ENCODE data around the gene PTCD1. TPM values are rescaled to one million over a fixed set of nuclear protein-coding genes. Genes with fewer than 3 reads are reported as not detected.

Gene PTCD1
- total RNA-seq, 1 experiment from 2014 or later = 11.1 TPM

- TF ChIP-seq FOXP1 (CRISPR knock-in tag; IDR thresholded peaks at IDR 0.05; ENCODE audit: borderline replicate concordance) (peak; percentile 91), ZNF219 (CRISPR knock-in tag; IDR thresholded peaks at IDR 0.05; ENCODE audit: borderline replicate concordance) (peak; percentile 58; the same call in 1 of the 2 replicates), TEAD1 (CRISPR knock-in tag; IDR thresholded peaks at IDR 0.05) (peak; percentile 83; the same call in 1 of the 2 replicates), ATF1 (CRISPR knock-in tag; IDR thresholded peaks at IDR 0.05) (no peak), KAT7 (CRISPR knock-in tag; IDR thresholded peaks at IDR 0.05; ENCODE audit: borderline replicate concordance) (no peak), CBFB (CRISPR knock-in tag; IDR thresholded peaks at IDR 0.05; ENCODE audit: low read depth) (peak; percentile 80; the same call in 1 of the 2 replicates), EMX1 (CRISPR knock-in tag; IDR thresholded peaks at IDR 0.05) (no peak), PRRX2 (CRISPR knock-in tag; IDR thresholded peaks at IDR 0.05) (no peak), ETV6 (CRISPR knock-in tag; IDR thresholded peaks at IDR 0.05) (peak; percentile 83; the same call in 1 of the 2 replicates), NR2C2 (CRISPR knock-in tag; IDR thresholded peaks at IDR 0.05) (no peak), NFE2L1 (CRISPR knock-in tag; IDR thresholded peaks at IDR 0.05) (peak; percentile 93), GABPB1 (CRISPR knock-in tag; IDR thresholded peaks at IDR 0.05) (peak; percentile 67; the same call in 1 of the 2 replicates), GTF2I (CRISPR knock-in tag; conservative IDR thresholded peaks at IDR 0.05) (no peak), ZSCAN18 (CRISPR knock-in tag; IDR thresholded peaks at IDR 0.05) (no peak), STAT6 (CRISPR knock-in tag; conservative IDR thresholded peaks at IDR 0.05; ENCODE audit: low read depth) (no peak), ZBTB21 (CRISPR knock-in tag; IDR thresholded peaks at IDR 0.05; ENCODE audit: borderline replicate concordance) (no peak), FOXJ3 (CRISPR knock-in tag; IDR thresholded peaks at IDR 0.05; ENCODE audit: borderline replicate concordance) (no peak), ZNF121 (CRISPR knock-in tag; IDR thresholded peaks at IDR 0.05) (no peak), USF2 (CRISPR knock-in tag; IDR thresholded peaks at IDR 0.05) (peak; percentile 42; the same call in 1 of the 2 replicates), MAX (CRISPR knock-in tag; IDR thresholded peaks at IDR 0.05) (peak; percentile 82), JAZF1 (CRISPR knock-in tag; IDR thresholded peaks at IDR 0.05) (no peak), ZNF232 (CRISPR knock-in tag; IDR thresholded peaks at IDR 0.05) (0 out of 2 replicates have a peak, but pooled peaks have one; percentile 67), E2F4 (CRISPR knock-in tag; IDR thresholded peaks at IDR 0.05; ENCODE audit: borderline replicate concordance, low read depth) (peak; percentile 91), HMGXB4 (CRISPR knock-in tag; IDR thresholded peaks at IDR 0.05) (peak; percentile 93), OVOL2 (CRISPR knock-in tag; IDR thresholded peaks at IDR 0.05; ENCODE audit: borderline replicate concordance) (no peak), CTCF (IDR thresholded peaks at IDR 0.05) (no peak), FOXP4 (CRISPR knock-in tag; IDR thresholded peaks at IDR 0.05) (peak; percentile 68)
Measured at GRCh38 chr7:99438573-99439480, at the start of gene PTCD1, which contains the start of gene CPSF4 (continued).

Data from WTC11 (cell line).